C4-2B (cell line): ENCODE results near the gene ZNF627.

ENCODE experiments used
- H3K27ac ChIP-seq: fragments of 450-650 bp; 2 replicates; pipeline ENCODE4 v1.5.1; 2017
- ZFX ChIP-seq: fragments of 450-650 bp; IDR thresholded peaks from 2 replicates; pipeline ENCODE4 v1.6.1; 2017
- TF ChIP-seq, protein P1 (sequence below): fragments of 450-650 bp; conservative IDR thresholded peaks from 2 replicates; pipeline ENCODE4 v1.5.1; 2017; ENCODE audit warnings: mild to moderate bottlenecking

The ZNF627 gene

DNA sequence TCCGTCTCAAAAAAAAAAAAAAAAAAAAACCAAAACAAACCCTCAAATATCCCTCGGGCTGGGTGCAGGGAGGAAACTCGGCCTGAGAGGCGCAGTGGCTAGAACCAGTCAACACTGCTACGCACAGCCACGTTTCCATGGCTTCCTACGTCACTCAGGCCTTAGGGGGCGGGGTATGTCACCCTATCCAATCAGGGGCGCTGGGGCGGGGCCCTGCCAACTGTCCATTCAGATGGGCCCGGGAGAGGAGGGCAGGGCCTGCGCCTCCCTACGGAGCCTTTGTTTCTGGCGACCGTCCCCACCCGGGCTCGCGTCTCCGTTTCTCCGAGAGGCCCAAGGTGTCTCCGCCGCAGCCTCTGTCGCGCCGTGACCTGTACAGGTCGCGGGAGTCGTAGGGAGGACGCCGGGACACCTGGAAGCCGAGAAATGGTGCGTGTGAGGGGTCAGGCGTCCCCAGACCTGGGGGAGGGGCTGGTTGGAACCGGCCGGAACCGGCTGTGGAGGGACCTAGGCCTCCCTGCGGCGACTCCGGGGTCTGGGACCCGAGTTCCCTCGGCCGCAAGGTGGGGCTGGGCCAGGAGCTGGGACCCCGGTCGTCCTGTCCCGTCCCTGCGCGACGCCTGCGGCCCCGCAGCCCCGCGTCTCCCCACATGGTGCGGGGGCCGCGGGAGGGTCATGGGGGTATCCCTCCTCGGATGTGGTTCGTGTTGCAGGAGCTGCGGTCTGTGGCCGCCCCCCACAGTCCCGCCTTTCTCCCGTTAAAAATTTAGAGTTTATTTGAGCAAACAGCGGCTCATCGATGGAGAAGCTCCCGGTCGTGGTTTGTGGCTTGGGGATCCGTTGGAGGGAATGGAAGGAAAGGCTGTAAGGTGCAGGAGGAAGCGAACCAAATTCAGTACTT is at the start of gene ZNF627:
ZNF627 (plus strand) TSS at position 282 of the 901 bp plus-strand sequence; CDS start at position 427, 145 bp downstream.
- TF ChIP-seq, protein P1, sequence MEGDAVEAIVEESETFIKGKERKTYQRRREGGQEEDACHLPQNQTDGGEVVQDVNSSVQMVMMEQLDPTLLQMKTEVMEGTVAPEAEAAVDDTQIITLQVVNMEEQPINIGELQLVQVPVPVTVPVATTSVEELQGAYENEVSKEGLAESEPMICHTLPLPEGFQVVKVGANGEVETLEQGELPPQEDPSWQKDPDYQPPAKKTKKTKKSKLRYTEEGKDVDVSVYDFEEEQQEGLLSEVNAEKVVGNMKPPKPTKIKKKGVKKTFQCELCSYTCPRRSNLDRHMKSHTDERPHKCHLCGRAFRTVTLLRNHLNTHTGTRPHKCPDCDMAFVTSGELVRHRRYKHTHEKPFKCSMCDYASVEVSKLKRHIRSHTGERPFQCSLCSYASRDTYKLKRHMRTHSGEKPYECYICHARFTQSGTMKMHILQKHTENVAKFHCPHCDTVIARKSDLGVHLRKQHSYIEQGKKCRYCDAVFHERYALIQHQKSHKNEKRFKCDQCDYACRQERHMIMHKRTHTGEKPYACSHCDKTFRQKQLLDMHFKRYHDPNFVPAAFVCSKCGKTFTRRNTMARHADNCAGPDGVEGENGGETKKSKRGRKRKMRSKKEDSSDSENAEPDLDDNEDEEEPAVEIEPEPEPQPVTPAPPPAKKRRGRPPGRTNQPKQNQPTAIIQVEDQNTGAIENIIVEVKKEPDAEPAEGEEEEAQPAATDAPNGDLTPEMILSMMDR, result no peak; the same call in 1 of the 2 replicates
- peak; percentile 92 for TF ChIP-seq ZFX
- H3K27ac ChIP-seq, result peak within 1 kb of the TSS; percentile 99

DNA sequence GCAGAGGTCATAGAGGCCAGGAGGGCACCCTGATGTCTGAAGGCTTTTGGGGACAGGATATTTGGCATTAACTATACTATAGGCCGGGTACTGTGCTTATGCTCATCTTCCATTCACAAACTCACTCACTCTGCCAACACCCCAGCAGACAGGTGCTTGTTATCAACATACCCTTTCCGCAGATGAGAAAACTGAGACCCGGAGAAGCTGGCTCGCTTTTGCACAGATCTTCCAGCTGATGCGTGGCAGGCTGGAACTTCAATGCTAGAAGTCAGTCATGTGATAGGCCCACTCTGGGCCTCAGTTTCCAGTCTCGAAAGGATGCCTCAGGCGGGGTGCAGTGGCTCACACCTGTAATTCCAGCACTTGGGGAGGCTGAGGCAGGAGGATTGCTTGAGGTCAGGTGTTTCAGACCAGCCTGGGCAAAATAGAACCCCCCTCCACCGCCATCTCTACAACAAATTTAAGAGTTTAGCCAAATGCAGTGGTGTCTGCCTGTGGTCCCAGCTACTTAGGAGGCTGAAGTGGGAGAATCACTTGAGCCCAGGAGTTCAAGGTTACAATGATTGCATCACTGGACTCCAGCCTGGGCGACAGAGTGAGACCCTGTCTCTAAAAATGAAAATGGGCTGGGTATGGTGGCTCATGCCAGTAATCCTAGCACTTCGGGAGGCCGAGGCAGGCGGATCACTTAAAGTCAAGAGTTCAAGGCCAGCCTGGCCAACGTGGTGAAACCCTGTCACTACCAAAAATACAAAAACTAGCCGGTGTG is 49.2 kb upstream of the ZNF627 start:
- TF ChIP-seq, protein P1, result no peak
- no peak for TF ChIP-seq ZFX
- H3K27ac ChIP-seq, result no peak overlapping the region

DNA sequence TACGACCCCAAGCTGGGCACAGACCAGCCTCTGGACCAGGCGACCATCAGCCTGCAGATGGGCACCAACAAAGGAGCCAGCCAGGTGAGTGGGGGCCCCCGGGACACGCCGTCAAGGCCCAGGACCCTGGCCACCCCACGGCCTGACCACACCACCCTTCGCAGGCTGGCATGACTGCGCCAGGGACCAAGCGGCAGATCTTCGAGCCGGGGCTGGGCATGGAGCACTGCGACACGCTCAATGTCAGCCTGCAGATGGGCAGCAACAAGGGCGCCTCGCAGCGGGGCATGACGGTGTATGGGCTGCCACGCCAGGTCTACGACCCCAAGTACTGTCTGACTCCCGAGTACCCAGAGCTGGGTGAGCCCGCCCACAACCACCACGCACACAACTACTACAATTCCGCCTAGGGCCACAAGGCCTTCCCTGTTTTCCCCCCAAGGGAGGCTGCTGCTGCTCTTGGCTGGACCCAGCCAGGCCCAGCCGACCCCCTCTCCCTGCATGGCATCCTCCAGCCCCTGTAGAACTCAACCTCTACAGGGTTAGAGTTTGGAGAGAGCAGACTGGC is 47.8 kb upstream of the ZNF627 start:
- TF ChIP-seq, protein P1, result no peak
- TF ChIP-seq ZFX, result no peak
- H3K27ac ChIP-seq, result no peak overlapping the region

DNA sequence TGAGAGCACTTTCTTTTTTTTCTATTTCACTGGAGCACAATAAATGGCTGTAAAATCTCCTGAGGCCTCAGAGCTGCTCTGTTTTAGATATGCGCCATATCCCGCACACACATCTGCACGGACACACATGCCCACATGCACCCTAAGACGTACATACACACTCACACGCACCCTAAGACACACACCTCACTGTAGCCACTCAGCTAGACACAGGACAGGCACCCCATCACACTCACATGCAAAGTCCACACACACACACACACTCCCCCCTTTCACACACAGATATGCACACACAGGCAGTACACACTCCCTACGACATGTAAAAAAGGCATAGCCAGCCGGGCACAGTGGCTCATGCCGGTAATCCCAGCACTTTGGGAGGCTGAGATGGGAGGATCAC is 47.0 kb upstream of the ZNF627 start:
- H3K27ac ChIP-seq, result no peak overlapping the region
- TF ChIP-seq, protein P1, result no peak
- TF ChIP-seq ZFX, result no peak

DNA sequence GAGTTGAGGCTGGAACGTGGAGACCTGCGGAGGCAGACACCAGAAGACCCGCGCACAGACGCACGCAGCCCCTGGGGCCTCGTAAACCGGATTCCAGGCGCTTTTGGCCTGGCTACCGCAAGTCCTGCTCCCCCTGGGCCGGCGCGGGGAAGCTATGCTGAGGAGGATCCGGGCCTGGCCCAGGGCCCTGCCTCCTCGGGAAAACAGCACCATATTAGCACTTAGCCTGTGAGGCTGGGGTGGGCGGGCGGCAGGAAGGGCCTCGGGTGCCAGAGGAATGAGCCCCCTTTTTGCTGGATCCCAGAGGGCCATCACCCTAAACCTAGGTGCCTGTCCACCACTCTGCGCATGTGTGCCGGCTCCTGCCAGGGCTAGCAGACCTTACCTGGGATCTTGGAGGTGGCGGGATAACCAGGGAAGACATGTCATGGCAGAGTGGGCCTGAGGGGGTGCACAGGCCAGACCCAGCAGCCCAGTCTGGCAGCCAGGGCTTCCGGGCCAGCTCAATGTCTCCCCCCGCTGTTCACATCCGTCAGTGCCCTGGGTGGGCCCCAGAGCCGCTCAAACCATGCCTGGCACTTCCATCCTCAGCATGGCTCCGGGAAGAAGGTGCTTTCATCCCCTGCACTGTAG is 45.6 kb upstream of the ZNF627 start:
- TF ChIP-seq ZFX, result no peak
- TF ChIP-seq, protein P1, result no peak; the same call in 1 of the 2 replicates
- H3K27ac ChIP-seq, result no peak overlapping the region

DNA sequence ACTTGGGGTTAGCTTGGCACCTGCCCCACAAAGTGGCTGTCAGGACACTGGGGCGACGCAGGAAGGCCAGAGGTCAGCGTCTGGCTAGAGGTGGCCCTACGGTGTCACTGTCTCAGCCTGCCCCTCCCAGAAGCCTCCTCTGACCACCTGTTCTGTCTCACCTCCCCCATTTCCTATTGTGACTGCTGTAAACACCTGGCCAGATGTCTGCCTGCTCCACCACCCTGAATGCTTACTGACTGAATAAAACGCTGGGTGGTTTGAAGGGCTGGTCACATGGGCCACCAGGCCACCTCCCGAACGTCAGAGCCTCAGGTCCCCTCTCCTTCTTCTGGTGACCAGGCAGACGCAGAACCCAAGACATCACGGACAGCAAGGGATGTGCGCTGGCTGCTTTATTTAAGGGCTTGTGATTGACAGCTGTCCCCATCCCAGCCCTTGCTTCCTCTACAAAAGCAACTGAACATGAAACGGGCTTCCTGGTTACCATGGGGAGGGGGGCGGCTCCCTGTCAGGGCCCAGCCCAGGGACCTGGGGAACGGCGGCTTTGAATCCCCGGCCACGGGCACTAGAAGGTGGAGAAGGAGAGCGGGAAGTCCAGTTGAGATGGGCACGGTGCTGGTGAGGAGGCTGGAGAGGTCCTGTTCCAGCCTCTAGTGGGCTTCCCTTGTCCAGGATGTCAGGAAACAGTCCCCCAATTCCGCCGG is 44.5 kb upstream of the ZNF627 start:
- H3K27ac ChIP-seq, result no peak overlapping the region
- TF ChIP-seq ZFX, result no peak
- TF ChIP-seq, protein P1, result no peak
